IPS-11a (cell line): Measurements from ENCODE around the gene COQ8A.

Source experiments
- H3K4me3 ChIP-seq: one replicate; pipeline ENCODE4 v1.5.1; 2013; ENCODE audit warnings: low read depth, low read length, control low read depth

COQ8A gene

GRCh38 chr1:227003165-227003564 is 63.1 kb downstream of the COQ8A start:
- no peak overlapping the region for H3K4me3 ChIP-seq

- H3K4me3 ChIP-seq = no peak overlapping the region
Observed at GRCh38 chr1:227004796-227005195, 64.7 kb downstream of the COQ8A start.

- H3K4me3 ChIP-seq = no peak overlapping the region
Observed at GRCh38 chr1:227006226-227006796, 66.2 kb downstream of the COQ8A start.

- no peak overlapping the region for H3K4me3 ChIP-seq
Observed at GRCh38 chr1:227009937-227010336, 69.8 kb downstream of the COQ8A start.

GRCh38 chr1:227010645-227011044 is 70.6 kb downstream of the COQ8A start:
- no peak overlapping the region for H3K4me3 ChIP-seq

- no peak overlapping the region for H3K4me3 ChIP-seq
Observed at GRCh38 chr1:227016990-227017389, 76.9 kb downstream of the COQ8A start.

- no peak overlapping the region for H3K4me3 ChIP-seq
Observed at GRCh38 chr1:227032396-227032795, 92.3 kb downstream of the COQ8A start.

GRCh38 chr1:227033880-227034279 is 93.8 kb downstream of the COQ8A start:
- no peak overlapping the region for H3K4me3 ChIP-seq

GRCh38 chr1:227035316-227035715 is 95.2 kb downstream of the COQ8A start:
- H3K4me3 ChIP-seq = no peak overlapping the region

GRCh38 chr1:227037121-227037520 is 97.0 kb downstream of the COQ8A start:
- H3K4me3 ChIP-seq = no peak overlapping the region
